Adrenal gland (tissue), 5 donors: ENCODE measurements around the gene STT3B.

Experiments
- POLR2A ChIP-seq, 2 donors: fragments of 450-650 bp; IDR thresholded peaks; one replicate each; pipeline ENCODE4 v1.6.1; 2017; ENCODE audit warnings: antibody characterized with exemption in 2 of 2, mild to moderate bottlenecking in 2 of 2, moderate library complexity in 1 of 2
- TF ChIP-seq, protein P1 (sequence below), 6 experiments: fragments of 450-650 bp in 4 of 6; fragments of 200-600 bp in 2 of 6; sonication (generic) in 1 of 6; IDR thresholded peaks; 1 replicate in 5 of 6; 2 replicates in 1 of 6; pipeline versions ENCODE4 v1.5.1 to v1.8.0; 2016 to 2021; ENCODE audit warnings: antibody characterized with exemption in 6 of 6, mild to moderate bottlenecking in 2 of 6, moderate library complexity in 1 of 6
- donor health status: DM: no; HTN: no; CAD: no.

DNA sequence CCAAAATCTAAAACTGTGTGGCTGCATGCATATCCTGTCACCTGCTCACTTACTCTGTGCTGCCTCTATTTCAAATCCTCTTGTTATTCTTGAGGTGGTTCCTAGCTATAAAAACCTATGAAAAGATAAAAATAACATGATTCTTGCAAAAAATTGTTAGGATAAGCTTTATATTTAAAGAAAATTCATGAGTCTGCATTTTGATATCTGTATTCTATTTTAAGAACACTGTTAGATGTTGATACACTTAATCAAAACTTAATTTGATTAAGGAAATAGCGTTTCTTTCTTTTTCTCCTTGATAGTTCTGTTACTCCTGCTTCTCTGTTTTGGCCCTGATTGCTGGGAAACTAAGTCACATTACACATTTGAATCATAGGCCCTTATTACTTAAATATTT, 22.5 kb downstream of the STT3B start:
- TF ChIP-seq, protein P1, sequence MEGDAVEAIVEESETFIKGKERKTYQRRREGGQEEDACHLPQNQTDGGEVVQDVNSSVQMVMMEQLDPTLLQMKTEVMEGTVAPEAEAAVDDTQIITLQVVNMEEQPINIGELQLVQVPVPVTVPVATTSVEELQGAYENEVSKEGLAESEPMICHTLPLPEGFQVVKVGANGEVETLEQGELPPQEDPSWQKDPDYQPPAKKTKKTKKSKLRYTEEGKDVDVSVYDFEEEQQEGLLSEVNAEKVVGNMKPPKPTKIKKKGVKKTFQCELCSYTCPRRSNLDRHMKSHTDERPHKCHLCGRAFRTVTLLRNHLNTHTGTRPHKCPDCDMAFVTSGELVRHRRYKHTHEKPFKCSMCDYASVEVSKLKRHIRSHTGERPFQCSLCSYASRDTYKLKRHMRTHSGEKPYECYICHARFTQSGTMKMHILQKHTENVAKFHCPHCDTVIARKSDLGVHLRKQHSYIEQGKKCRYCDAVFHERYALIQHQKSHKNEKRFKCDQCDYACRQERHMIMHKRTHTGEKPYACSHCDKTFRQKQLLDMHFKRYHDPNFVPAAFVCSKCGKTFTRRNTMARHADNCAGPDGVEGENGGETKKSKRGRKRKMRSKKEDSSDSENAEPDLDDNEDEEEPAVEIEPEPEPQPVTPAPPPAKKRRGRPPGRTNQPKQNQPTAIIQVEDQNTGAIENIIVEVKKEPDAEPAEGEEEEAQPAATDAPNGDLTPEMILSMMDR (IDR thresholded peaks at IDR 0.05) = no peak
- no peak for TF ChIP-seq POLR2A (IDR thresholded peaks at IDR 0.05)
